Tibial nerve (tissue), 4 donors: ENCODE measurements around the gene GBF1.

Source experiments
- CTCF ChIP-seq, 5 experiments: fragments of 200-600 bp in 3 of 5; fragments of 450-650 bp in 2 of 5; sonication (generic) in 3 of 5; IDR thresholded peaks; one replicate each; pipeline ENCODE4 v1.5.1; 2016 to 2019; ENCODE audit warnings: antibody characterized with exemption in 5 of 5, mild to moderate bottlenecking in 3 of 5, moderate library complexity in 2 of 5
- EP300 ChIP-seq, 2 donors: sonication (generic); formaldehyde crosslinking; IDR thresholded peaks; one replicate each; pipeline ENCODE4 v1.6.1; 2017; ENCODE audit warnings: antibody characterized with exemption in 2 of 2, mild to moderate bottlenecking in 1 of 2

GRCh38 chr10:102241032-102241443 lies 4.3 kb upstream of the GBF1 start:
- TF ChIP-seq CTCF (IDR thresholded peaks at IDR 0.05): no peak
- TF ChIP-seq EP300 (IDR thresholded peaks at IDR 0.05): no peak
